GM23338 (cell line): ENCODE measurements around the gene CELSR3. TPM values are rescaled to one million over a fixed set of nuclear protein-coding genes. Genes with fewer than 3 reads are reported as not detected.

Experiments used
- ATAC-seq: fragments of 200-7000 bp; cut with Tn5 transposase; 3 replicates; pipeline ENCODE4 v1.9.1; 2020
- DNase-seq: peaks from one replicate; pipeline ENCODE4 v3.0.0-alpha.2; 2015; ENCODE audit warnings: low spot score
- H2AFZ ChIP-seq: fragments of 200-600 bp; sonication (generic); 2 replicates; pipeline ENCODE4 v1.8.0; 2016; ENCODE audit warnings: antibody characterized with exemption, mild to moderate bottlenecking, moderate library complexity
- H3F3A ChIP-seq: fragments of 200-600 bp; sonication (generic); replicated peaks from 2 replicates; pipeline ENCODE4 v1.8.0; 2017; ENCODE audit warnings: antibody characterized with exemption, mixed run types, low read depth
- H3K27ac ChIP-seq: fragments of 200-600 bp; sonication (generic); 2 replicates; pipeline ENCODE4 v1.6.1; 2016; ENCODE audit warnings: low read depth
- H3K27me3 ChIP-seq: fragments of 200-600 bp; sonication (generic); 2 replicates; pipeline ENCODE4 v1.8.0; 2016; ENCODE audit warnings: mild to moderate bottlenecking, mixed run types, moderate library complexity; ENCODE audit not compliant: insufficient read depth
- H3K36me3 ChIP-seq: fragments of 200-600 bp; sonication (generic); 2 replicates; pipeline ENCODE4 v1.8.0; 2016; ENCODE audit warnings: mild to moderate bottlenecking; ENCODE audit not compliant: insufficient read depth
- H3K4me1 ChIP-seq: fragments of 200-600 bp; sonication (generic); 2 replicates; pipeline ENCODE4 v1.8.0; 2016; ENCODE audit warnings: mild to moderate bottlenecking, moderate library complexity; ENCODE audit not compliant: insufficient read depth
- H3K4me2 ChIP-seq: fragments of 200-600 bp; sonication (generic); 2 replicates; pipeline ENCODE4 v1.7.1; 2017; ENCODE audit warnings: mixed run types
- H3K4me3 ChIP-seq: fragments of 200-600 bp; sonication (generic); 2 replicates; pipeline ENCODE4 v1.6.1; 2016; ENCODE audit warnings: mixed run types
- H3K79me2 ChIP-seq: fragments of 200-600 bp; sonication (generic); replicated peaks from 2 replicates; pipeline ENCODE4 v1.8.0; 2017; ENCODE audit warnings: mild to moderate bottlenecking; ENCODE audit not compliant: insufficient read depth
- H3K9me2 ChIP-seq: fragments of 200-600 bp; sonication (generic); 2 replicates; pipeline ENCODE4 v1.8.0; 2017; ENCODE audit not compliant: insufficient read depth
- H4K20me1 ChIP-seq: fragments of 200-600 bp; sonication (generic); replicated peaks from 2 replicates; pipeline ENCODE4 v1.8.0; 2017; ENCODE audit warnings: mild to moderate bottlenecking; ENCODE audit not compliant: insufficient read depth
- H3K27ac Mint-ChIP-seq: 2 replicates; pipeline ENCODE4 v1.8.0; 2020; ENCODE audit warnings: inconsistent platforms, mild to moderate bottlenecking, moderate library complexity, mixed read lengths
- H3K27me3 Mint-ChIP-seq: 3 replicates; pipeline ENCODE4 v1.8.0; 2022; ENCODE audit warnings: low read depth, mild to moderate bottlenecking, moderate library complexity, mixed read lengths, inconsistent platforms; ENCODE audit not compliant: insufficient read depth, poor library complexity
- H3K36me3 Mint-ChIP-seq: 3 replicates; pipeline ENCODE4 v1.8.0; 2021; ENCODE audit warnings: low read depth, mild to moderate bottlenecking, inconsistent platforms, moderate library complexity, mixed read lengths
- H3K4me1 Mint-ChIP-seq: 3 replicates; pipeline ENCODE4 v1.8.0; 2020; ENCODE audit warnings: mild to moderate bottlenecking, inconsistent platforms, mixed read lengths
- H3K4me3 Mint-ChIP-seq: 3 replicates; pipeline ENCODE4 v1.8.0; 2021; ENCODE audit warnings: moderate library complexity, mild to moderate bottlenecking, inconsistent platforms, mixed read lengths
- H3K9me3 Mint-ChIP-seq: 3 replicates; pipeline ENCODE4 v1.8.0; 2020; ENCODE audit warnings: moderate library complexity, mild to moderate bottlenecking, inconsistent platforms, mixed read lengths
- CTCF ChIP-seq, 2 experiments: fragments of 200-600 bp in 1 of 2; sonication (generic) in 1 of 2; conservative IDR thresholded peaks; 2 replicates each; pipeline versions ENCODE4 v1.5.1 to v1.6.1; 2016 to 2017; ENCODE audit warnings: antibody characterized with exemption in 2 of 2, low read depth in 2 of 2, mild to moderate bottlenecking in 2 of 2, moderate library complexity in 1 of 2
- ETS1 ChIP-seq: IDR thresholded peaks from 2 replicates; pipeline ENCODE4 v1.6.1; 2016; ENCODE audit warnings: antibody characterized with exemption
- EZH2phosphoT487 ChIP-seq: fragments of 200-600 bp; sonication (generic); IDR thresholded peaks from one replicate; pipeline ENCODE4 v1.8.1; 2018; ENCODE audit warnings: antibody characterized with exemption; ENCODE audit not compliant: unreplicated experiment
- JUNB ChIP-seq: IDR thresholded peaks from one replicate; pipeline ENCODE4 v1.6.1; 2016; ENCODE audit warnings: antibody characterized with exemption; ENCODE audit not compliant: unreplicated experiment
- NANOG ChIP-seq: IDR thresholded peaks from 2 replicates; pipeline ENCODE4 v1.6.1; 2016; ENCODE audit warnings: antibody characterized with exemption, borderline replicate concordance
- STAT1 ChIP-seq: IDR thresholded peaks from one replicate; pipeline ENCODE4 v1.6.1; 2016; ENCODE audit warnings: antibody characterized with exemption; ENCODE audit not compliant: unreplicated experiment
- ZNF114 ChIP-seq: fragments of 250-450 bp; sonication (Bioruptor Pico); IDR thresholded peaks from 2 replicates; pipeline ENCODE4 v1.5.0; 2020; ENCODE audit warnings: mild to moderate bottlenecking, moderate library complexity
- ZNF331 ChIP-seq: fragments of 250-450 bp; sonication (Bioruptor Pico); IDR thresholded peaks from 2 replicates; pipeline ENCODE4 v1.5.0; 2020; ENCODE audit warnings: low read depth, mild to moderate bottlenecking, moderate library complexity
- ZNF462 ChIP-seq: fragments of 250-450 bp; sonication (Bioruptor Pico); IDR thresholded peaks from 2 replicates; pipeline ENCODE4 v1.5.0; 2020; ENCODE audit warnings: mild to moderate bottlenecking, moderate library complexity
- polyA plus RNA-seq: library from polyadenylated mRNA; unstranded; fragments of >200 nt; fragmentation: Nextera tagmentation; extraction: Ambion mirVana; gene quantifications from 2 replicates; pipeline ENCODE4 v1.2.1, GENCODE V29; 2016
- total RNA-seq: library from RNA; depleted of rRNA; stranded (reverse); fragments of >200 nt; shearing (Covaris generic); gene quantifications from 2 replicates; pipeline ENCODE4 v1.2.3, GENCODE V29; 2014

The CELSR3 gene
- total and polyA plus RNA-seq, 2 experiments from 2014 or later = 7.5 to 33.3 TPM

GRCh38 chr3:48693826-48694225 lies 31.1 kb upstream of the CELSR3 start (continued):
- TF ChIP-seq ETS1 (no peak), ZNF114 (CRISPR knock-in tag) (no peak)

GRCh38 chr3:48692551-48692950 lies 29.9 kb upstream of the CELSR3 start:
- ATAC-seq = no peak
- peaks cover 2% of the 10 kb centered on the region for H3K27me3 Mint-ChIP-seq
- peaks cover 82% of the 10 kb centered on the region for H3K36me3 Mint-ChIP-seq
- peak overlapping the region; percentile 17; the same call in 1 of the 2 replicates for H3K27ac ChIP-seq
- peaks cover 48% of the 10 kb centered on the region for H3K79me2 ChIP-seq
- H3F3A ChIP-seq = peaks cover 52% of the 10 kb centered on the region
- no peak overlapping the region for H3K4me3 ChIP-seq
- peaks cover 18% of the 10 kb centered on the region for H3K4me1 Mint-ChIP-seq
- TF ChIP-seq JUNB = no peak
- no peak for TF ChIP-seq NANOG
- TF ChIP-seq EZH2phosphoT487 = no peak
- TF ChIP-seq ZNF331 (CRISPR knock-in tag) = no peak
- TF ChIP-seq STAT1 = no peak
- no peaks in the 10 kb centered on the region for H3K9me2 ChIP-seq
- no peak for DNase-seq
- H4K20me1 ChIP-seq = peaks cover 74% of the 10 kb centered on the region
- no peak overlapping the region for H3K4me2 ChIP-seq
- peaks cover 69% of the 10 kb centered on the region for H3K36me3 ChIP-seq
- H3K4me1 ChIP-seq = peaks cover 16% of the 10 kb centered on the region
- no peak overlapping the region for H3K27ac Mint-ChIP-seq
- H3K27me3 ChIP-seq = no peaks in the 10 kb centered on the region
- no peaks in the 10 kb centered on the region for H3K9me3 Mint-ChIP-seq
- H2AFZ ChIP-seq = no peak overlapping the region
- H3K4me3 Mint-ChIP-seq = no peak overlapping the region

GRCh38 chr3:48690846-48691458 lies 28.3 kb upstream of the CELSR3 start:
- Histone ChIP-seq H3K27me3 (no peaks in the 10 kb centered on the region), H3K4me2 (no peak overlapping the region), H3K4me3 (no peak overlapping the region), H3F3A (peaks cover 58% of the 10 kb centered on the region), H3K4me1 (peaks cover 8% of the 10 kb centered on the region), H3K36me3 (peaks cover 63% of the 10 kb centered on the region), H3K79me2 (peaks cover 32% of the 10 kb centered on the region), H4K20me1 (peaks cover 60% of the 10 kb centered on the region), H2AFZ (no peak overlapping the region), H3K9me2 (no peaks in the 10 kb centered on the region), H3K27ac (no peak overlapping the region)
- Mint-ChIP-seq H3K4me3 (no peak overlapping the region), H3K27ac (no peak overlapping the region), H3K27me3 (peaks cover 4% of the 10 kb centered on the region), H3K4me1 (peaks cover 16% of the 10 kb centered on the region), H3K36me3 (peaks cover 81% of the 10 kb centered on the region), H3K9me3 (no peaks in the 10 kb centered on the region)
- no peak for ATAC-seq
- TF ChIP-seq ZNF331 (CRISPR knock-in tag) (no peak), CTCF (conservative IDR thresholded peaks at IDR 0.05; ENCODE audit: low read depth in 2 of 2) (no peak), ZNF462 (CRISPR knock-in tag) (no peak)
- no peak for DNase-seq
